GM23248 (cell line): ENCODE data around the gene SLF2. TPM values are rescaled to one million over a fixed set of nuclear protein-coding genes. Genes with fewer than 3 reads are reported as not detected.

Experiments
- DNase-seq: peaks from one replicate; pipeline ENCODE4 v3.0.0-alpha.2; 2015
- H2AFZ ChIP-seq: fragments of 200-600 bp; sonication (generic); 2 replicates; pipeline ENCODE4 v1.6.1; 2016; ENCODE audit warnings: antibody characterized with exemption
- H3F3A ChIP-seq: fragments of 200-600 bp; sonication (generic); 2 replicates; pipeline ENCODE4 v1.6.1; 2016; ENCODE audit warnings: mild to moderate bottlenecking, antibody characterized with exemption, mixed run types; ENCODE audit not compliant: insufficient read depth
- H3K27ac ChIP-seq: fragments of 200-600 bp; sonication (generic); 2 replicates; pipeline ENCODE4 v1.5.1; 2016; ENCODE audit warnings: mild to moderate bottlenecking
- H3K27me3 ChIP-seq: fragments of 200-600 bp; sonication (generic); replicated peaks from 2 replicates; pipeline ENCODE4 v1.6.1; 2016; ENCODE audit warnings: mild to moderate bottlenecking; ENCODE audit not compliant: insufficient read depth
- H3K36me3 ChIP-seq: fragments of 200-600 bp; sonication (generic); 2 replicates; pipeline ENCODE4 v1.6.1; 2016; ENCODE audit warnings: low read depth, mild to moderate bottlenecking
- H3K4me1 ChIP-seq: fragments of 200-600 bp; sonication (generic); 2 replicates; pipeline ENCODE4 v1.6.1; 2016; ENCODE audit warnings: mild to moderate bottlenecking; ENCODE audit not compliant: insufficient read depth
- H3K4me2 ChIP-seq: fragments of 200-600 bp; sonication (generic); one replicate; pipeline ENCODE4 v1.6.1; 2016; ENCODE audit warnings: mild to moderate bottlenecking; ENCODE audit not compliant: unreplicated experiment
- H3K4me3 ChIP-seq: fragments of 200-600 bp; sonication (generic); 2 replicates; pipeline ENCODE4 v1.5.1; 2016; ENCODE audit warnings: mild to moderate bottlenecking
- H3K79me2 ChIP-seq: fragments of 200-600 bp; sonication (generic); 2 replicates; pipeline ENCODE4 v1.6.1; 2016; ENCODE audit warnings: mild to moderate bottlenecking; ENCODE audit not compliant: insufficient read depth
- H3K9ac ChIP-seq: fragments of 200-600 bp; sonication (generic); 2 replicates; pipeline ENCODE4 v1.6.1; 2016; ENCODE audit warnings: mild to moderate bottlenecking
- H3K9me2 ChIP-seq: fragments of 200-600 bp; sonication (generic); 2 replicates; pipeline ENCODE4 v1.6.1; 2016; ENCODE audit warnings: mixed run types, mild to moderate bottlenecking, moderate library complexity; ENCODE audit not compliant: insufficient read depth
- H3K9me3 ChIP-seq: fragments of 200-600 bp; sonication (generic); one replicate; pipeline ENCODE4 v1.6.1; 2017; ENCODE audit warnings: low read depth
- H4K20me1 ChIP-seq: fragments of 200-600 bp; sonication (generic); 2 replicates; pipeline ENCODE4 v1.6.0; 2016; ENCODE audit not compliant: insufficient read depth
- EZH2 ChIP-seq: fragments of 200-600 bp; sonication (generic); IDR thresholded peaks from 2 replicates; pipeline ENCODE4 v1.6.1; 2018; ENCODE audit warnings: antibody characterized with exemption, mild to moderate bottlenecking; ENCODE audit not compliant: insufficient read depth, poor library complexity, severe bottlenecking
- EZH2phosphoT487 ChIP-seq: fragments of 200-600 bp; sonication (generic); IDR thresholded peaks from 2 replicates; pipeline ENCODE4 v1.6.1; 2018; ENCODE audit warnings: antibody characterized with exemption, moderate library complexity, mild to moderate bottlenecking, low read depth; ENCODE audit not compliant: insufficient read depth
- WGBS, 2 experiments: methylation state at CpG; one replicate each; pipeline ENCODE4 v1.1.6; 2015 to 2017; ENCODE audit warnings: low lambda C conversion rate in 2 of 2, low coverage in 1 of 2; ENCODE audit errors: missing lambda C conversion rate in 2 of 2; 5-methylcytosine and 5-hydroxymethylcytosine counted together
- in situ Hi-C: fragments of 300-500 bp; cut with MboI; formaldehyde crosslinking; loops from 2 replicates; pipeline ENCODE4 v1.15.0; 2020
- polyA plus RNA-seq: library from polyadenylated mRNA; unstranded; fragments of >200 nt; fragmentation: Nextera tagmentation; extraction: Ambion mirVana; gene quantifications from 2 replicates; pipeline ENCODE4 v1.2.1, GENCODE V29; 2016
- total RNA-seq: library from RNA; depleted of rRNA; stranded (reverse); fragments of >200 nt; shearing (Covaris generic); gene quantifications from 2 replicates; pipeline ENCODE4 v1.2.3, GENCODE V29; 2014

The SLF2 gene
- total and polyA plus RNA-seq, 2 experiments from 2014 or later, result 12.5 to 15.6 TPM

GRCh38 chr10:100866010-100866409 lies 46.8 kb upstream of the SLF2 start:
- no peak for TF ChIP-seq EZH2
- TF ChIP-seq EZH2phosphoT487, result no peak
- Histone ChIP-seq H3K9me3 (no peaks in the 10 kb centered on the region), H3K27me3 (peaks cover 36% of the 10 kb centered on the region), H3K9ac (no peak overlapping the region), H3K27ac (no peak overlapping the region), H3K9me2 (no peaks in the 10 kb centered on the region), H3K4me1 (no peaks in the 10 kb centered on the region), H3K4me2 (no peak overlapping the region), H3K79me2 (no peaks in the 10 kb centered on the region), H4K20me1 (no peaks in the 10 kb centered on the region), H3F3A (no peaks in the 10 kb centered on the region), H2AFZ (no peak overlapping the region), H3K4me3 (no peak overlapping the region), H3K36me3 (no peaks in the 10 kb centered on the region)
- 51 to 53% methylated on average over 7 of the region's 7 CpGs for WGBS, 2 experiments
- in situ Hi-C loops, result no loop called here
- DNase-seq, result no peak

- DNase-seq, result no peak
- Histone ChIP-seq H3K27me3 (peaks cover 30% of the 10 kb centered on the region), H3K4me3 (no peak overlapping the region), H3K36me3 (no peaks in the 10 kb centered on the region), H3K4me1 (0 out of 2 replicates have a peak, but pooled peaks cover under 1% of the 10 kb centered on the region), H3K4me2 (no peak overlapping the region), H3K9ac (no peak overlapping the region), H3K79me2 (no peaks in the 10 kb centered on the region), H3F3A (no peaks in the 10 kb centered on the region), H4K20me1 (no peaks in the 10 kb centered on the region), H3K9me3 (no peaks in the 10 kb centered on the region), H3K27ac (no peak overlapping the region), H2AFZ (no peak overlapping the region), H3K9me2 (no peaks in the 10 kb centered on the region)
- TF ChIP-seq EZH2 (no peak), EZH2phosphoT487 (no peak)
- 18 to 30% methylated on average over 13 to 21 of the region's 21 CpGs for WGBS, 2 experiments
- in situ Hi-C loops, result no loop called here
These were observed 46.1 kb upstream of the SLF2 start for GRCh38 chr10:100866575-100867098.

GRCh38 chr10:100867261-100867963 lies 45.4 kb upstream of the SLF2 start:
- WGBS, 2 experiments, result 63 to 65% methylated on average over 8 of the region's 8 CpGs
- in situ Hi-C loops, result no loop called here
- H2AFZ ChIP-seq, result no peak overlapping the region
- H3K36me3 ChIP-seq, result no peaks in the 10 kb centered on the region
- H3K27me3 ChIP-seq, result peaks cover 22% of the 10 kb centered on the region
- no peaks in the 10 kb centered on the region for H3K9me3 ChIP-seq
- no peak for TF ChIP-seq EZH2
- TF ChIP-seq EZH2phosphoT487, result no peak
- H3K4me3 ChIP-seq, result no peak overlapping the region
- no peaks in the 10 kb centered on the region; the same call in 1 of the 2 replicates for H3F3A ChIP-seq
- H3K79me2 ChIP-seq, result no peaks in the 10 kb centered on the region
- H3K9me2 ChIP-seq, result no peaks in the 10 kb centered on the region
- H3K9ac ChIP-seq, result no peak overlapping the region
- no peak for DNase-seq
- H3K4me1 ChIP-seq, result peaks cover 8% of the 10 kb centered on the region; the same call in 1 of the 2 replicates
- no peaks in the 10 kb centered on the region for H4K20me1 ChIP-seq
- H3K27ac ChIP-seq, result no peak overlapping the region
- no peak overlapping the region for H3K4me2 ChIP-seq

GRCh38 chr10:100868382-100868781 lies 44.4 kb upstream of the SLF2 start:
- DNase-seq, result no peak
- H3K4me1 ChIP-seq, result peaks cover 11% of the 10 kb centered on the region; the same call in 1 of the 2 replicates
- in situ Hi-C loops, result no loop called here
- H3K79me2 ChIP-seq, result no peaks in the 10 kb centered on the region
- H3K4me3 ChIP-seq, result no peak overlapping the region
- H3K9me3 ChIP-seq, result no peaks in the 10 kb centered on the region
- peaks cover 6% of the 10 kb centered on the region; the same call in 1 of the 2 replicates for H3F3A ChIP-seq
- H4K20me1 ChIP-seq, result no peaks in the 10 kb centered on the region
- H3K27ac ChIP-seq, result no peak overlapping the region
- no peak for TF ChIP-seq EZH2
- no peak for TF ChIP-seq EZH2phosphoT487
- no peak overlapping the region for H2AFZ ChIP-seq
- H3K9ac ChIP-seq, result no peak overlapping the region
- H3K4me2 ChIP-seq, result no peak overlapping the region
- WGBS, 2 experiments, result 37 to 69% methylated on average over 2 to 3 of the region's 3 CpGs
- H3K36me3 ChIP-seq, result no peaks in the 10 kb centered on the region
- H3K9me2 ChIP-seq, result no peaks in the 10 kb centered on the region
- peaks cover 20% of the 10 kb centered on the region for H3K27me3 ChIP-seq

GRCh38 chr10:100869399-100869798 lies 43.4 kb upstream of the SLF2 start:
- no peaks in the 10 kb centered on the region for H3K79me2 ChIP-seq
- H3K4me3 ChIP-seq, result no peak overlapping the region
- no peak for DNase-seq
- 55 to 59% methylated on average over 4 of the region's 4 CpGs for WGBS, 2 experiments
- TF ChIP-seq EZH2phosphoT487 (no peak), EZH2 (no peak)
- in situ Hi-C loops, result no loop called here
- H3K27me3 ChIP-seq, result peaks cover 20% of the 10 kb centered on the region
- H3K4me1 ChIP-seq, result peaks cover 11% of the 10 kb centered on the region; the same call in 1 of the 2 replicates
- no peak overlapping the region for H3K4me2 ChIP-seq
- peaks cover 6% of the 10 kb centered on the region; the same call in 1 of the 2 replicates for H3F3A ChIP-seq
- H3K27ac ChIP-seq, result no peak overlapping the region
- H3K36me3 ChIP-seq, result no peaks in the 10 kb centered on the region
- no peak overlapping the region for H2AFZ ChIP-seq
- H3K9me2 ChIP-seq, result no peaks in the 10 kb centered on the region
- no peak overlapping the region for H3K9ac ChIP-seq
- H4K20me1 ChIP-seq, result no peaks in the 10 kb centered on the region
- H3K9me3 ChIP-seq, result no peaks in the 10 kb centered on the region
